Inferior parietal cortex (tissue), 1 donor: ENCODE results near the gene CAMK2A.

Experiments used
- DNase-seq: peaks from one replicate; pipeline ENCODE4 v3.0.0-alpha.2; 2016; ENCODE audit errors: extremely low spot score

Gene CAMK2A

GRCh38 chr5:150316320-150316719 lies 26.7 kb upstream of the CAMK2A start:
- no peak for DNase-seq

GRCh38 chr5:150315245-150315644 lies 25.7 kb upstream of the CAMK2A start:
- no peak for DNase-seq

- no peak for DNase-seq
Measured at GRCh38 chr5:150313921-150314716, 24.5 kb upstream of the CAMK2A start.

- no peak for DNase-seq
Measured at GRCh38 chr5:150313501-150313900, 23.9 kb upstream of the CAMK2A start.

- no peak for DNase-seq
Measured at GRCh38 chr5:150312518-150312917, 22.9 kb upstream of the CAMK2A start.

- DNase-seq, result no peak
Measured at GRCh38 chr5:150311015-150311692, 21.6 kb upstream of the CAMK2A start.

GRCh38 chr5:150310246-150310645 lies 20.7 kb upstream of the CAMK2A start:
- DNase-seq, result no peak

- DNase-seq, result no peak
Measured at GRCh38 chr5:150309886-150310239, 20.3 kb upstream of the CAMK2A start.

GRCh38 chr5:150309101-150309885 lies 19.7 kb upstream of the CAMK2A start:
- no peak for DNase-seq

GRCh38 chr5:150307617-150308426 lies 18.2 kb upstream of the CAMK2A start:
- DNase-seq, result no peak

GRCh38 chr5:150306775-150307174 lies 17.2 kb upstream of the CAMK2A start:
- DNase-seq, result no peak

- no peak for DNase-seq
Measured at GRCh38 chr5:150305557-150305956, 16.0 kb upstream of the CAMK2A start.

- DNase-seq, result no peak
Measured at GRCh38 chr5:150305095-150305494, 15.5 kb upstream of the CAMK2A start.

GRCh38 chr5:150304481-150305081 lies 15.0 kb upstream of the CAMK2A start:
- DNase-seq, result no peak

GRCh38 chr5:150303660-150304386 lies 14.2 kb upstream of the CAMK2A start:
- DNase-seq, result no peak

GRCh38 chr5:150303070-150303615 lies 13.6 kb upstream of the CAMK2A start:
- no peak for DNase-seq

GRCh38 chr5:150302301-150303069 lies 12.9 kb upstream of the CAMK2A start, which contains the start of gene ARSI:
TSS of gene ARSI (minus strand) at chr5:150302905. CDS start at chr5:150302373, 532 bp downstream.
- DNase-seq, result no peak

GRCh38 chr5:150301901-150302300 lies 12.3 kb upstream of the CAMK2A start:
- DNase-seq, result no peak

- DNase-seq, result no peak
Measured at GRCh38 chr5:150301170-150301505, 11.6 kb upstream of the CAMK2A start.
